ENCODE results near the gene BCDIN3D. TPM values are rescaled to one million over a fixed set of nuclear protein-coding genes. Genes with fewer than 3 reads are reported as not detected.

Gene BCDIN3D
- total and polyA plus RNA-seq, 2 of the 8 experiments (the other 6 are each of a cell fraction or from before 2014, with no cell fraction given) = 1.6 to 2.4 TPM

DNA sequence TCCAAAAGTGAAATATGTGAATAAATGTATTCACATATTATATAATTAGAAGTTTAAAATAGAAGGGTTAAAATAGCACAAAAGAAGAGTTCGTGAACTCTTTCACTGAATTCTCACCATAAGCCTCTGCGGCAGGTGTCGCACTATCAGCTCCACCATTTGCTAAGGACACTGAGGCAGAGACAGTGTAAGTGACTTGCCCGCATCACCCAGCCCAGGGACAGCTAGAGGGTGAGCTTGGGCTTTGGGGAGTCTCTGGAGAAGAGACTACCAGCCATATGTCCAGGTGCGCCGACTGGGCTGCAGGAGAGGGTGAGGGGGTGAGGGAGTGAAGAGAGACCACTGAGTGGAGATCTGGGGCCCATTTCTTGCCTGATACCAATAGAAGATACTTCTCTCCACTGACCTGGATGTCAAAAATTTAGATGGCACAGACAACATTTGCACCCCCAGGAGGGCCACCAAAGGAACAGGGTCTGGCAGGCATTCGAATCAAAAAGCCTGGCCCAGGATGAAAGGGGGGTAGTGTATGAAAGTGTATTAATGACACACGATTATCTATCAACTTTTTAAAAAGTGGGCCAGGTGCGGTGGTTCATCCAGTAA, 32.3 kb upstream of the BCDIN3D start:
- Histone ChIP-seq H3K79me2 (ENCODE audit: control insufficient read depth in 1 of 2, insufficient read depth in 2 of 2, low read length in 2 of 2) (no peaks in the 10 kb centered on the region), H4K20me1 (replicated peaks in 1 of 2; ENCODE audit: control insufficient read depth in 1 of 2, insufficient read depth in 2 of 2, low read length in 2 of 2) (peaks cover 0 to 12% of the 10 kb centered on the region in 2 experiments), H3K4me1 (replicated peaks in 1 of 4; ENCODE audit: control insufficient read depth in 3 of 4, insufficient read depth in 4 of 4, low read length in 3 of 4) (no peaks in the 10 kb centered on the region), H3K27ac (ENCODE audit: low read depth, low read length) (no peak overlapping the region), H4K91ac (replicated peaks; ENCODE audit: insufficient read length, low read length) (no peak overlapping the region), H3K27me3 (replicated peaks in 1 of 4; ENCODE audit: control insufficient read depth in 3 of 4, extremely low read depth in 1 of 4, insufficient read depth in 3 of 4, low read length in 3 of 4) (no peaks in the 10 kb centered on the region), H3K23me2 (ENCODE audit: low read depth, low read length) (peaks cover 3% of the 10 kb centered on the region; the same call in 1 of the 2 replicates), H3K9me3 (ENCODE audit: insufficient read depth in 2 of 2, low read depth in 1 of 2, low read length in 1 of 2) (peaks cover 0 to 5% of the 10 kb centered on the region in 2 experiments; a peak in 1 of 4 replicates), H2BK12ac (ENCODE audit: low read depth, low read length) (no peak overlapping the region), H3K23ac (ENCODE audit: insufficient read length) (no peak overlapping the region), H3K4ac (replicated peaks; ENCODE audit: insufficient read length, low read depth, low read length) (no peak overlapping the region), H3K18ac (ENCODE audit: extremely low read depth, low read length) (no peak overlapping the region), H3K9ac (replicated peaks in 1 of 4; ENCODE audit: extremely low read depth in 1 of 4, low read depth in 3 of 4, low read length in 3 of 4) (no peak overlapping the region), H2BK5ac (ENCODE audit: low read depth, low read length) (no peak overlapping the region), H3K4me3 (ENCODE audit: extremely low read depth in 1 of 4, insufficient read depth in 2 of 4, low read depth in 3 of 4, low read length in 4 of 4) (no peak overlapping the region), H3K36me3 (ENCODE audit: control insufficient read depth in 2 of 4, insufficient read depth in 4 of 4, low read length in 3 of 4) (no peaks in the 10 kb centered on the region), H4K5ac (ENCODE audit: insufficient read length, low read depth, low read length) (no peak overlapping the region), H2BK120ac (replicated peaks; ENCODE audit: low read depth, low read length) (no peak overlapping the region), H2AFZ (ENCODE audit: low read length) (no peak overlapping the region), H3K56ac (replicated peaks; ENCODE audit: insufficient read length, low read depth, low read length) (no peak overlapping the region), H3K14ac (ENCODE audit: insufficient read length) (no peak overlapping the region), H4K8ac (ENCODE audit: extremely low read depth, insufficient read depth, low read length) (no peak overlapping the region), H3K79me1 (ENCODE audit: low read depth, low read length) (no peaks in the 10 kb centered on the region), H3K4me2 (ENCODE audit: insufficient read depth in 1 of 2, low read depth in 2 of 2, low read length in 2 of 2) (no peak overlapping the region), H2BK20ac (ENCODE audit: low read length) (no peak overlapping the region), H2AK5ac (ENCODE audit: low read depth, low read length) (no peak overlapping the region), H2BK15ac (ENCODE audit: low read length) (no peak overlapping the region)
- WGBS, 2 experiments (ENCODE audit: extremely low coverage in 1 of 2, insufficient coverage in 1 of 2, insufficient read length in 1 of 2, insufficient replicate concordance in 2 of 2, low coverage in 1 of 2, low lambda C conversion rate in 2 of 2, missing lambda C conversion rate in 1 of 2) = 88% methylated on average over 9 of the region's 9 CpGs; no CpG with 5 or more reads in 1 of the 2 experiments
- POLR2A ChIA-PET (ENCODE audit: partially characterized antibody) = no interaction called here
- no peak for FAIRE-seq
- DNase-seq (ENCODE audit: low read depth in 1 of 2, low spot score in 2 of 2) = no peak
- CTCF ChIA-PET (ENCODE audit: partially characterized antibody) = interaction anchor here (0.5 to 1.4 kb wide), 5 partner anchors 8 to 216 kb away, joined by 3 to 4 read pairs (median 3); no protein-coding TSS in a partner anchor

Data from H1 (cell line).